ENCODE data around the gene RNF41. TPM values are rescaled to one million over a fixed set of nuclear protein-coding genes. Genes with fewer than 3 reads are reported as not detected.

Gene RNF41
- total RNA-seq, 2 donors from 2014 or later = 66.6 to 76.5 TPM

GRCh38 chr12:56192582-56192981 lies 29.1 kb downstream of the RNF41 start:
- H3K4me1 ChIP-seq (ENCODE audit: control insufficient read depth in 1 of 2, low read depth in 2 of 2) = peaks cover 14 to 25% of the 10 kb centered on the region in 2 donors
- no peaks in the 10 kb centered on the region for H3K27me3 ChIP-seq (replicated peaks; ENCODE audit: insufficient read depth)
- no peak for TF ChIP-seq CTCF (IDR thresholded peaks at IDR 0.05)
- H3K9me3 ChIP-seq = no peaks in the 10 kb centered on the region
- DNase-seq (ENCODE audit: low spot score) = no peak
- no peak overlapping the region for H3K27ac ChIP-seq
- no peak overlapping the region for H3K4me3 ChIP-seq
- no peaks in the 10 kb centered on the region for H3K36me3 ChIP-seq
- no peak for ATAC-seq (ENCODE audit: insufficient number of reproducible peaks, low FRiP score, low read depth)

GRCh38 chr12:56190695-56191155 lies 31.0 kb downstream of the RNF41 start:
- ATAC-seq (ENCODE audit: insufficient number of reproducible peaks, low FRiP score, low read depth) = no peak
- DNase-seq (ENCODE audit: low spot score) = no peak
- Histone ChIP-seq H3K9me3 (no peaks in the 10 kb centered on the region), H3K27me3 (replicated peaks; ENCODE audit: insufficient read depth) (no peaks in the 10 kb centered on the region), H3K4me1 (ENCODE audit: control insufficient read depth in 1 of 2, low read depth in 2 of 2) (peaks cover 15 to 24% of the 10 kb centered on the region in 2 donors), H3K27ac (peak overlapping the region; percentile 98 to 100), H3K4me3 (peak overlapping the region; percentile 90), H3K36me3 (peaks cover 3% of the 10 kb centered on the region)
- no peak for TF ChIP-seq CTCF (IDR thresholded peaks at IDR 0.05)

- Histone ChIP-seq H3K4me1 (ENCODE audit: control insufficient read depth in 1 of 2, low read depth in 2 of 2) (peaks cover 15 to 24% of the 10 kb centered on the region in 2 donors), H3K36me3 (peaks cover 3% of the 10 kb centered on the region), H3K27ac (peak overlapping the region; percentile 98 to 100), H3K27me3 (replicated peaks; ENCODE audit: insufficient read depth) (no peaks in the 10 kb centered on the region), H3K9me3 (no peaks in the 10 kb centered on the region), H3K4me3 (peak overlapping the region; percentile 90)
- TF ChIP-seq CTCF (IDR thresholded peaks at IDR 0.05) = peak; percentile 34
- ATAC-seq (ENCODE audit: insufficient number of reproducible peaks, low FRiP score, low read depth) (peak; percentile 2), DNase-seq (ENCODE audit: low spot score) (peak; percentile 28)
Observed at GRCh38 chr12:56189918-56190694, 31.6 kb downstream of the RNF41 start.

GRCh38 chr12:56189099-56189917 lies 32.4 kb downstream of the RNF41 start, which contains the start of gene SMARCC2:
Gene SMARCC2 (minus strand): TSS chr12:56189483. CDS start chr12:56189461, 22 bp downstream.
- Histone ChIP-seq H3K9me3 (no peaks in the 10 kb centered on the region), H3K27ac (peak within 1 kb of the TSS; percentile 98 to 100), H3K36me3 (peaks cover 10% of the 10 kb centered on the region), H3K27me3 (replicated peaks; ENCODE audit: insufficient read depth) (no peaks in the 10 kb centered on the region), H3K4me3 (peak within 1 kb of the TSS; percentile 90), H3K4me1 (ENCODE audit: control insufficient read depth in 1 of 2, low read depth in 2 of 2) (peaks cover 15 to 24% of the 10 kb centered on the region in 2 donors)
- peak; percentile 67 for ATAC-seq (ENCODE audit: insufficient number of reproducible peaks, low FRiP score, low read depth)
- peak; percentile 64 for TF ChIP-seq CTCF (IDR thresholded peaks at IDR 0.05)
- DNase-seq (ENCODE audit: low spot score) = peak; percentile 47

- TF ChIP-seq CTCF (IDR thresholded peaks at IDR 0.05) = no peak
- ATAC-seq (ENCODE audit: insufficient number of reproducible peaks, low FRiP score, low read depth) (no peak), DNase-seq (ENCODE audit: low spot score) (no peak)
- peak overlapping the region; percentile 90 for H3K4me3 ChIP-seq
- peaks cover 16% of the 10 kb centered on the region for H3K36me3 ChIP-seq
- peak overlapping the region; percentile 72 to 80 for H3K27ac ChIP-seq
- H3K27me3 ChIP-seq (replicated peaks; ENCODE audit: insufficient read depth) = no peaks in the 10 kb centered on the region
- H3K9me3 ChIP-seq = no peaks in the 10 kb centered on the region
- H3K4me1 ChIP-seq (ENCODE audit: control insufficient read depth in 1 of 2, low read depth in 2 of 2) = peaks cover 15 to 24% of the 10 kb centered on the region in 2 donors
Observed at GRCh38 chr12:56188778-56189098, 33.0 kb downstream of the RNF41 start.
